Measurements from ENCODE around the gene MRC1.

MRC1 gene

GRCh38 chr10:17880601-17881000, 71.5 kb downstream of the MRC1 start:
- TF ChIP-seq CTCF (IDR thresholded peaks at IDR 0.05; ENCODE audit: insufficient read depth, low read length) (no peak), REST (IDR thresholded peaks at IDR 0.05; ENCODE audit: insufficient replicate concordance, low read depth) (no peak), GABPA (IDR thresholded peaks at IDR 0.05; ENCODE audit: low read depth) (no peak), POLR2AphosphoS5 (IDR thresholded peaks at IDR 0.05; ENCODE audit: low read depth) (no peak), SPI1 (IDR thresholded peaks at IDR 0.05; ENCODE audit: borderline replicate concordance, low read depth) (no peak)
- Histone ChIP-seq H3K27ac (replicated peaks) (no peak overlapping the region), H3K4me3 (replicated peaks; ENCODE audit: insufficient read depth, low read length) (no peak overlapping the region), H3K27me3 (ENCODE audit: insufficient read depth, poor library complexity, severe bottlenecking) (no peaks in the 10 kb centered on the region)
- DNase-seq (ENCODE audit: low read depth in 1 of 2, low spot score in 1 of 2), result no peak

GRCh38 chr10:17882557-17882956, 73.4 kb downstream of the MRC1 start:
- H3K4me3 ChIP-seq (replicated peaks; ENCODE audit: insufficient read depth, low read length), result no peak overlapping the region
- H3K27me3 ChIP-seq (ENCODE audit: insufficient read depth, poor library complexity, severe bottlenecking), result no peaks in the 10 kb centered on the region
- TF ChIP-seq POLR2AphosphoS5 (IDR thresholded peaks at IDR 0.05; ENCODE audit: low read depth) (no peak), CTCF (IDR thresholded peaks at IDR 0.05; ENCODE audit: insufficient read depth, low read length) (no peak), GABPA (IDR thresholded peaks at IDR 0.05; ENCODE audit: low read depth) (no peak), REST (IDR thresholded peaks at IDR 0.05; ENCODE audit: insufficient replicate concordance, low read depth) (no peak), SPI1 (IDR thresholded peaks at IDR 0.05; ENCODE audit: borderline replicate concordance, low read depth) (no peak)
- no peak overlapping the region for H3K27ac ChIP-seq (replicated peaks)
- no peak for DNase-seq (ENCODE audit: low read depth in 1 of 2, low spot score in 1 of 2)

- Histone ChIP-seq H3K27me3 (ENCODE audit: insufficient read depth, poor library complexity, severe bottlenecking) (no peaks in the 10 kb centered on the region), H3K4me3 (replicated peaks; ENCODE audit: insufficient read depth, low read length) (no peak overlapping the region), H3K27ac (replicated peaks) (no peak overlapping the region)
- TF ChIP-seq SPI1 (IDR thresholded peaks at IDR 0.05; ENCODE audit: borderline replicate concordance, low read depth), result no peak
- TF ChIP-seq REST (IDR thresholded peaks at IDR 0.05; ENCODE audit: insufficient replicate concordance, low read depth), result no peak
- no peak for TF ChIP-seq CTCF (IDR thresholded peaks at IDR 0.05; ENCODE audit: insufficient read depth, low read length)
- no peak for TF ChIP-seq POLR2AphosphoS5 (IDR thresholded peaks at IDR 0.05; ENCODE audit: low read depth)
- no peak for DNase-seq (ENCODE audit: low read depth in 1 of 2, low spot score in 1 of 2)
Measured at GRCh38 chr10:17883621-17884020, 74.5 kb downstream of the MRC1 start.
